Activated naive CD4-positive, alpha-beta T cell (primary cell): Measurements from ENCODE around the gene CAMK4.

Source experiments
- DNase-seq, 4 experiments: peaks; one replicate each; lab custom pipeline; 2025; lab: John Stamatoyannopoulos, UW

The CAMK4 gene

GRCh38 chr5:111537141-111538024 lies 313.2 kb downstream of the CAMK4 start:
- DNase-seq, result no peak
